ENCODE data around the gene DPYD. TPM values are rescaled to one million over a fixed set of nuclear protein-coding genes. Genes with fewer than 3 reads are reported as not detected.

Gene DPYD
- total RNA-seq, 2 experiments from 2014 or later: 42.1 to 44.6 TPM

DNA sequence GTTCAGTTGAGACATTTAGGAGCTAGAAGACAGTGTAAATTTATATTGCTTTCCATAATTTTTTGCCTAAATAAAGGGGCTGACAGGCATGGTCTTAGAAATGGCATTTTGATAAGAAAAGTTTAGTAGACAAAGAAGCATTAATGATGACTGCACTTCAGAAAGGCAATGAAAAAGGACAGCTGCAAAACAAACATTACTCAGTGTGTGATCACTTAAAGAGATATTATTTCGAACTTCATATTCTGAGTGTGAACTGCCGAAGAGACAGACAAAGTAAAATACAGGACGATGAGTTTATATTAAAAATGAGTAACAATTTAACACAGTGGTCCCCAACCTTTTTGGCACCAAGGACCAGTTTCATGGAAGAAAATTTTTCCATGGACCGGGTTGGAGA is 243.1 kb downstream of the DPYD start:
- Mint-ChIP-seq H3K9me3 (no peaks in the 10 kb centered on the region), H3K4me1 (no peaks in the 10 kb centered on the region), H3K36me3 (ENCODE audit: low read depth) (peaks cover 13% of the 10 kb centered on the region), H3K4me3 (no peak overlapping the region), H3K27me3 (no peaks in the 10 kb centered on the region), H3K27ac (no peak overlapping the region)
- ChIA-PET CTCF (no interaction called here), POLR2A (no interaction called here)
- no peak for DNase-seq

DNA sequence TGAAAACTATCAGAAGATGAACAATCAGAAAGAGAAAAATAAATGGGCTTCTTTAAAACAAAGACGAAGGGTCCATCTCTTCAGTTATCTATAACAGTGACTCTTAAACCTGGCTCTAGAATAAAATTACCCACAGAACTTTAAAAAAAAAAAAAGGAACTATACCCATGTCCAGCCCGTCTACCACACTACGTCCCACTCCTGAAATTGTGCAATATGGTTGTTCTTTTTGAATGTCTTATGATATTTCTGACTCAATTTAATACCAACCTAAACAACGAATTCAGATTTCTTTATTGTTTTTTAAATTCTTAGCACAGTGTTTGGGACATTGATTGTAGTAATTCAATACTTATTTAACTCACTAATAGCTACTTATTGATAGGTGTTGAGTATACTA is 246.3 kb downstream of the DPYD start:
- no peak overlapping the region for H3K27ac Mint-ChIP-seq
- H3K36me3 Mint-ChIP-seq (ENCODE audit: low read depth): peaks cover 13% of the 10 kb centered on the region
- POLR2A ChIA-PET: no interaction called here
- H3K9me3 Mint-ChIP-seq: no peaks in the 10 kb centered on the region
- H3K4me3 Mint-ChIP-seq: no peak overlapping the region
- H3K4me1 Mint-ChIP-seq: no peaks in the 10 kb centered on the region
- DNase-seq: no peak
- H3K27me3 Mint-ChIP-seq: no peaks in the 10 kb centered on the region
- CTCF ChIA-PET: no interaction called here

DNA sequence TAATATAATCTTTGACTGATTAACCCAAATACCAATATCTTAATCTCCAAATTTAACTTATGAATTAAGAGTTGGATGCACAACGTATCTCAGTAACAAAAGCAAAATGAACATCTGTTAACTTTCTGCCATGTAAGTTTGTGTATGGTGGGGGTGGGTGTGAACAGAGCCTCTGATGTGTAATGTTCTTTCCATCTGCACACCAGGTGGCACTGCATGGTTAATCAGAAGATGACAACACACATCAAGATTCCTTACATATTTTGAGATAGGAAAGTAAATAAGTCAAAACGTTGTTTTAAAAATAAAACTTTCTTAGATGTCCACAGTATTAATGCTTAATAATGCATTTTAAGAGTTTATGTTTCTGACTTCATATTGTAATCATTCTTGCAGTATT is 251.9 kb downstream of the DPYD start:
- H3K27me3 Mint-ChIP-seq: no peaks in the 10 kb centered on the region
- ChIA-PET CTCF (interaction anchor here (1.3 to 1.4 kb wide), 2 partner anchors 10 to 385 kb away, joined by 3 to 4 read pairs; no protein-coding TSS in a partner anchor), POLR2A (no interaction called here)
- no peaks in the 10 kb centered on the region for H3K4me1 Mint-ChIP-seq
- H3K36me3 Mint-ChIP-seq (ENCODE audit: low read depth): no peaks in the 10 kb centered on the region
- no peaks in the 10 kb centered on the region for H3K9me3 Mint-ChIP-seq
- no peak for DNase-seq
- H3K27ac Mint-ChIP-seq: no peak overlapping the region
- H3K4me3 Mint-ChIP-seq: no peak overlapping the region

DNA sequence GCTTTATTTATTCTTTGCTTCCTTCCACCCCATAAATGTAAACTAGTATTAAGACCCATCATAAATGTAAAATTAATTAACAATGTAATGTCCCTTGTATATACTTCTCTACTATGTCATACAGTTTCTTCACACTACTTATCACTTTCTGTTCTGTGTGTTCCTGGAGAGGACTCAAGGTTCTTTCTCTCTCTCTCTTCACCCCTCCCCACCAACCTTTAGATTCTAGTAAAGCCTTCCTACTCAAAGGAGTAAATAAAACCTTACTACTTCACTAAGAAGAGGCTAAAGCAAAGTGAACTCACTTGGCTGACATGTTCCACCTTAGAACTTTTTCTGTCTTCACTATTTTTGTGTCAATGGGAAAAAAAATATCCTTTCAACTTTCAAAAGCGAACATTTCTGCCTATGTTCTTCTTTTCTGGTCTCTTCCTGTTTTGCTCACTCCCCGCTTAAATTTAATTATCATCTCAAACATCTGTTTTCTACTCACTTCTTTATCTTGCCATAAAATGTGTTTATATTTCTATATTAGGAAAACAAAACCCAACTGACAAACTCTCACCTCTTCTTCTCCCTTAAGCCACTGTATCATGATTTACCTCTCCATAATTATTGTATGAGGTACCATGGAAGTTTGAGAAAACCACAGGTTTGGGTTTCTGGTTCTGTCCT is 260.3 kb downstream of the DPYD start:
- Mint-ChIP-seq H3K27ac (no peak overlapping the region), H3K36me3 (ENCODE audit: low read depth) (no peaks in the 10 kb centered on the region), H3K4me3 (no peak overlapping the region), H3K9me3 (no peaks in the 10 kb centered on the region), H3K27me3 (no peaks in the 10 kb centered on the region), H3K4me1 (no peaks in the 10 kb centered on the region)
- ChIA-PET CTCF (no interaction called here), POLR2A (no interaction called here)
- DNase-seq: no peak

DNA sequence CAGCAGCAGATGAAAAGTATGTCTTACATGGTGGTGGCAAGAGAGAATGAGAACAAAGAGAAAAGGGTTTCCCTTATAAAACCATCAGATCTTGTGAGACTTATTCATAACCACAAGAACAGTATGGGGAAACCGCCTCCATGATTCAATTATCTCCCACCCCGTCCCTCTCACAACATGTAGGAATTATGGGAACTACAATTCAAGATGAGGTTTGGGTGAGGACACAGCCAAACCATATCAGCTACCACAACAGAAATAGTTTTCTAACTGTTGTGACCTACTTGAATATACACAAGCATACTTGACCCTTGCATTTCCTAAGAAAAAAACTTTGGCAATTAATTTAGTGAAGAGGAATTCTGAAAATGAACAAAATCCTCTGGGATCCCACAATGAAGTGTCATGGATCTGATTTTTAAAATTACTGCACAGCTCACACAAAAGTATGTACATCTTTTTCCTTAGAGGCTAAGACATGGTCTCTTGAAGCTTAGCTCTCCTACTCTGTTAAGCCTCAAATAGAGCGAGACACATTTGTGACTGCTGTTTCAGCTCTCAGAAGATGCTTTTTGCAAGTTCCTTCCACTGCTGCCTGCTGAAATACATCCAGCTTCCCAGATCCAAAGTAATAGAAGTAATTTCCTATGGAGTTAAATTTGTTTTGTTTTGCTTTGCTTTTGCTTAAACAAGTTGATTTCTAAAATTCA is 265.8 kb downstream of the DPYD start:
- Mint-ChIP-seq H3K4me3 (no peak overlapping the region), H3K4me1 (no peaks in the 10 kb centered on the region), H3K27me3 (no peaks in the 10 kb centered on the region), H3K27ac (no peak overlapping the region), H3K9me3 (no peaks in the 10 kb centered on the region), H3K36me3 (ENCODE audit: low read depth) (no peaks in the 10 kb centered on the region)
- CTCF ChIA-PET: no interaction called here
- DNase-seq: no peak
- POLR2A ChIA-PET: no interaction called here

DNA sequence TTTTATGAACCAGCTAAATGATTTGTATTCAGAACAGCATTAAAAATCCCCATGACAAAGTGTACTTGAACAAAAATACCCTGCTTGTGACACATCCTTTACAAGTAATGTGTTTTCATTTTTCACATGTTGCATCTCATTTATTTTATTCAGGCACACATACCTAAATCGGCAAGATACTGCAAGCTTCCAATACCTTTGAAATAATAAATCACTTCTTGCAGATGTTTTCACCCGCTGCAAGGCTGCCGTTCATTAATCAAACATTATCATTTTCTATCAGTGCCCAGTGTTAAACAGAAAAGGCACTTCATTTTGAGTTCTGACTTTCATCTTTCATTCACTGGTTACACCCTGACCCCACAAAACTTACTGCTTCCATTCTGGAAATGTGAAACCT is 269.6 kb downstream of the DPYD start:
- no peak for DNase-seq
- H3K27me3 Mint-ChIP-seq: no peaks in the 10 kb centered on the region
- no peaks in the 10 kb centered on the region for H3K4me1 Mint-ChIP-seq
- no peak overlapping the region for H3K4me3 Mint-ChIP-seq
- ChIA-PET POLR2A (no interaction called here), CTCF (no interaction called here)
- peaks cover under 1% of the 10 kb centered on the region for H3K36me3 Mint-ChIP-seq (ENCODE audit: low read depth)
- H3K27ac Mint-ChIP-seq: no peak overlapping the region
- H3K9me3 Mint-ChIP-seq: peaks cover 7% of the 10 kb centered on the region

DNA sequence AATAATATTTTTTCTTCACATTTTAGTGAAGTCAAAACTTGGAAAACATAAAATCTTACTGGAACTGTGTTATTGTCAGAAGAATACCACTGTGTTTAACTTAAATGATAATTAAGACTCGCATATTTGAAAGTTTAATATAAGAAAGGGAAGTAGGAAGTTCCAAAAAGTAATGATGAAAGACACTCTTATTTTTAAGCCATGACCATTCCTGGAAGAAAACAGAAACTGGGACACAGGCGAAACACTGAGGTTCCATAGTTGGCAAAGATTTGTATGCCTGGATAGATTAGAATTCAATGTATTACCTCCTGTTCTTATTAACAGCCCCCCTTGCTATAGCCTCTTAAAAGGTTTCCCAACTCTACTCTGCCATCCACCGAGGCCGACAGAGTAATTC is 271.2 kb downstream of the DPYD start:
- H3K4me1 Mint-ChIP-seq: no peaks in the 10 kb centered on the region
- no peak overlapping the region for H3K27ac Mint-ChIP-seq

DNA sequence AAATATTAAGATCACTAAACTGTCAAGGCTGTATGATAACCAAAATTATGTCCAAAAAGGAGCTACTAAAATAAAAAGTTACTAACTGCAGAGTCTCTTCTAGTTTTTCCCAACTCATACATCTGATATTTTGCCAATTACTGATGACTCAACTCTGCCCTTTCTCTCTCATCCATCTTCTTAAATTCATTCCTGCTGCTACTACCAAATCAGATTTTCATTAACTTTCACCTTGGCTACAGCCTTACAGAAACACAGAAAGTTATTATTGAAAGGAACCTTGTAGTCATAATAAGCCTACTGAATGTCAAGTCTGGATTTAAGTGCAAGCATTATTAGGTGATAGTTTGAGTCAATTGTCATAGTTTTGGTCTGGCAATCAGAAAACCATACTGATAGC is 273.1 kb downstream of the DPYD start:
- POLR2A ChIA-PET: no interaction called here
- no peaks in the 10 kb centered on the region for H3K4me1 Mint-ChIP-seq
- CTCF ChIA-PET: no interaction called here
- DNase-seq: no peak
- H3K4me3 Mint-ChIP-seq: no peak overlapping the region
- H3K9me3 Mint-ChIP-seq: peaks cover 13% of the 10 kb centered on the region
- no peak overlapping the region for H3K27ac Mint-ChIP-seq
- H3K27me3 Mint-ChIP-seq: no peaks in the 10 kb centered on the region
- H3K36me3 Mint-ChIP-seq (ENCODE audit: low read depth): peaks cover 2% of the 10 kb centered on the region

More for the DNA sequence above, 271.2 kb downstream of the DPYD start:
- DNase-seq: no peak
- Mint-ChIP-seq H3K4me3 (no peak overlapping the region), H3K36me3 (ENCODE audit: low read depth) (peaks cover 2% of the 10 kb centered on the region), H3K9me3 (peaks cover 13% of the 10 kb centered on the region), H3K27me3 (no peaks in the 10 kb centered on the region)
- ChIA-PET POLR2A (no interaction called here), CTCF (interaction anchor here (0.6 kb wide), 1 partner anchor 1981 kb away, joined by 3 read pairs; no protein-coding TSS in a partner anchor)

DNA sequence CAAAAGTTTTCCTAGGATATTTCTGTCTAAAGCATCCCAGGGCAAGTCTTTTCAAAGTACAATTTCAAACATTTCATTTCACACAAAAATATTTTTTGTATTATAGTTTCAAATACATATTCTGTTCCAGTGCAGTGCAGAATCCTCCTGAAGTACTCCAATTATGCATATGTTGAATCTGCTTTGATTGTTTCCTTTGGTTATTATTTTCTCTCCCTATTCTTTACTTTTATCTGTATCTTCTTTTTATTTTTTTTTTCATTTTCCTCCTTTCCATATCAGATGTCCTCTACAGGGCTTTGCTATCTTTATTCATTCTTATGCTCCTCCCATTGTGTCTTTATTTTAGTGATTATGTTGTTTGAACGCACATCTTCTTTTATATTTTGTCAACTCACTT is 274.8 kb downstream of the DPYD start:
- peaks cover 13% of the 10 kb centered on the region for H3K9me3 Mint-ChIP-seq
- ChIA-PET POLR2A (no interaction called here), CTCF (no interaction called here)
- H3K4me1 Mint-ChIP-seq: no peaks in the 10 kb centered on the region
- H3K36me3 Mint-ChIP-seq (ENCODE audit: low read depth): peaks cover 8% of the 10 kb centered on the region
- H3K27me3 Mint-ChIP-seq: no peaks in the 10 kb centered on the region
- DNase-seq: no peak
- H3K27ac Mint-ChIP-seq: no peak overlapping the region
- H3K4me3 Mint-ChIP-seq: no peak overlapping the region

DNA sequence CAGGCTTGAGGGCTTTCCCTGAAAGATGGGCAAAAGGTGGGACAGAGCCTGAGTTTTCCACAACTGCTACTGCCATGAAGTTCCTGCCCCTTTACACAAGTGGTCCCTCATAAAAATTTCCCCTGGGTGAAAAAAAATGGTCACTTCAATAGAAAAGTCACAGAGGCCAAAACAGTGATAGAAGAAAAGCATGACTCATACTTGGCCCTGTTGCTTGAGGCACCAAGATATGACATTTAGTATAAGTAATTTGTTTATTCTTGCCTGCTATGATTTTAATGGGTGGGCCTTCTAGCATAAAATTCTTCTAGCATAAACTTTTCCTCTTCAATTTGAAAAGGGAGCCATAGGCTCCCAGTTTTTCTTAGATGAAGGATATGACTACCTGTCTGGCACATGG is 280.2 kb downstream of the DPYD start:
- H3K9me3 Mint-ChIP-seq: peaks cover 2% of the 10 kb centered on the region
- H3K36me3 Mint-ChIP-seq (ENCODE audit: low read depth): peaks cover 11% of the 10 kb centered on the region
- H3K27ac Mint-ChIP-seq: no peak overlapping the region
- DNase-seq: no peak
- no peaks in the 10 kb centered on the region for H3K27me3 Mint-ChIP-seq
- CTCF ChIA-PET: no interaction called here
- no peak overlapping the region for H3K4me3 Mint-ChIP-seq
- H3K4me1 Mint-ChIP-seq: no peaks in the 10 kb centered on the region
- POLR2A ChIA-PET: no interaction called here

DNA sequence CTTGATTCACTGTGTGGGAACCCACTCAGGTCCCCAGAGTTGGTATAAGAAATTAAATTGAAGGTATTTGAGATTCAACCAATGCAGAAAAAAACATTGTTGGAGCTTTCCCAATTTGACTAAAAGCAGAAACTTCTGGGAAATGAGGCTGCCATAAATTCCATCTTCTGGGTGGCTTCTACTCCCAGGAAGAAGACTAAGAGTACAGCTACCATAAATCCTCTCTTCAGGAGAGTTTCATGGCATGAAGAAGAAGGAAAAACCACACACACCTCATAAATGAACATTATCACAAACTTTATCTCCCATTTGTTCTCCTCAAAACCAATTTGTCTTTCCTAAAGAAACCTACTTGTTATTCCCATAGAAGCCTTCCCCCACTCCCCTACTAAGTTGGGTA is 283.9 kb downstream of the DPYD start:
- no peak overlapping the region for H3K27ac Mint-ChIP-seq
- CTCF ChIA-PET: no interaction called here
- H3K9me3 Mint-ChIP-seq: no peaks in the 10 kb centered on the region
- H3K36me3 Mint-ChIP-seq (ENCODE audit: low read depth): peaks cover 10% of the 10 kb centered on the region
- H3K4me1 Mint-ChIP-seq: no peaks in the 10 kb centered on the region
- no peak overlapping the region for H3K4me3 Mint-ChIP-seq
- POLR2A ChIA-PET: no interaction called here
- DNase-seq: no peak
- no peaks in the 10 kb centered on the region for H3K27me3 Mint-ChIP-seq

DNA sequence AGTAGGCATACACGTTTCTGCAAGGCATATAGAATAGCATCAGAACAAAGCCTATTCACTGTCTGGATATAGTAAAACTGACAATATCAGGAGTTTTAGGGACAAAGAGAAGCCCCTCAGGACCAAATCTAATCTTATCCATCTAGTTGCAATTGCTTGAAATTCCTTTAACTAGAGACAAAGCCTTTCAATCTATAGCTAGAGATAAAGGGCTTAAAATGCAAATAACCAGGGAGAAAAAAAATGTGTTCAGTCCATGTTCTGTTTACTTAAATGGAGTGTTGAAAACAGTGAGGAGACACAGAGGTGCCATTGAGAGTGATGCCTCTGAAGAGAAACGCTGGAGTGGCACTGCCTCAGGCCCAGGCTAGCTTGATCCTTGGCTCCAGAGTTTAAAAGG is 286.1 kb downstream of the DPYD start:
- POLR2A ChIA-PET: no interaction called here
- CTCF ChIA-PET: no interaction called here
- H3K4me1 Mint-ChIP-seq: no peaks in the 10 kb centered on the region
- no peaks in the 10 kb centered on the region for H3K27me3 Mint-ChIP-seq
- no peaks in the 10 kb centered on the region for H3K36me3 Mint-ChIP-seq (ENCODE audit: low read depth)
- H3K9me3 Mint-ChIP-seq: no peaks in the 10 kb centered on the region
- DNase-seq: no peak
- H3K27ac Mint-ChIP-seq: no peak overlapping the region
- H3K4me3 Mint-ChIP-seq: no peak overlapping the region

DNA sequence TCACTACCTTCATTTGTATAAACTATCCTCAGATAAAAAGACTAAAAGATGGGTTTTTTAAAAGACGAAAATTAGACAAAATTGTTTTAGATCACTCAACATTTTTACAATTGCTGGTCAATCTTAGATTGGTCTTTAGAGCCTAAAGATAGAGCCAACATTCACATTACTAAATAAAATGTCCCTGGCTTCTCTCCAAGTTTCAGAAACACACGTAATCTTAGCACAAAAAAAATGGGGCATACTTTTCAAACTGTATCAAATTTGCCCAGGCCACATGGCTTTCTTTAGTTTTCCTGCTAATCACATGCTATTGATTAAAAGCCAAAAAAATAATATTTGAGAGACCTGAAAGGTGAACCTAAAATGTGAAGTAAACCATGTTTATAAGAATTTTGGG is 288.1 kb downstream of the DPYD start:
- Mint-ChIP-seq H3K4me3 (no peak overlapping the region), H3K27me3 (no peaks in the 10 kb centered on the region), H3K36me3 (ENCODE audit: low read depth) (no peaks in the 10 kb centered on the region), H3K27ac (no peak overlapping the region), H3K4me1 (no peaks in the 10 kb centered on the region), H3K9me3 (no peaks in the 10 kb centered on the region)
- no peak for DNase-seq
- ChIA-PET CTCF (no interaction called here), POLR2A (no interaction called here)

DNA sequence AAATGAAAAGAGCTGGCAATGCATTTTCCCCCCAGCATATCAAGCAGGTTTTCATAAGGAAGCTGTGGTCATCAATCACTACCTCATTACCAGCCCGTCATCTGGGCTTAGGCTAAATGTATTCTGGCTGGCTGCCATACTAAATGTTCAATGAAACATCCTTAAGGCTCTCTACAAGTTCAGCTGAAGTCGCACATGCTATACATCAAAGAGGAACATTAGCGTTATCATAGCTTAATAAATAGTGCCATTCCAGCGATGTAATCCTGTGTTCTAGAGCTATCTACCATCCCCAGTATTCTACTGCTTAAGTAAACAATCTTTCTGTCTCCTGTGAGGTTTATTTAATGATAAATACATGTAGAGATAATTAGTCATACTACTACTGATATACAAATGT is 288.8 kb downstream of the DPYD start:
- CTCF ChIA-PET: no interaction called here
- Mint-ChIP-seq H3K27ac (no peak overlapping the region), H3K9me3 (no peaks in the 10 kb centered on the region), H3K36me3 (ENCODE audit: low read depth) (no peaks in the 10 kb centered on the region), H3K4me3 (no peak overlapping the region), H3K4me1 (no peaks in the 10 kb centered on the region), H3K27me3 (no peaks in the 10 kb centered on the region)
- POLR2A ChIA-PET: no interaction called here
- DNase-seq: no peak
